HepG2 (cell line): ENCODE measurements around the gene MSMO1. TPM values are rescaled to one million over a fixed set of nuclear protein-coding genes. Genes with fewer than 3 reads are reported as not detected.

ENCODE experiments used
- ATF2 ChIP-seq: sonication (generic); formaldehyde crosslinking; IDR thresholded peaks from 2 replicates; pipeline ENCODE4 v1.4.0; 2020; ENCODE audit warnings: missing genetic modification reagents
- CEBPB ChIP-seq: IDR thresholded peaks from 2 replicates; pipeline ENCODE4 v1.6.1; 2011; ENCODE audit warnings: low read depth, low read length, improper control_type of control experiment, borderline replicate concordance
- CENPT ChIP-seq: sonication (generic); formaldehyde crosslinking; IDR thresholded peaks from 2 replicates; pipeline ENCODE4 v1.8.0; 2022; ENCODE audit warnings: low read depth, mild to moderate bottlenecking, moderate library complexity, missing genetic modification reagents
- DR1 ChIP-seq: sonication (generic); formaldehyde crosslinking; IDR thresholded peaks from 2 replicates; pipeline ENCODE4 v1.8.0; 2021; ENCODE audit warnings: mild to moderate bottlenecking, missing genetic modification reagents, inconsistent platforms
- MED13 ChIP-seq: sonication (generic); formaldehyde crosslinking; IDR thresholded peaks from 2 replicates; pipeline ENCODE4 v1.5.0; 2020; ENCODE audit warnings: missing genetic modification reagents
- MXD1 ChIP-seq: sonication (generic); formaldehyde crosslinking; IDR thresholded peaks from 2 replicates; pipeline ENCODE4 v1.4.0; 2020; ENCODE audit warnings: mild to moderate bottlenecking, missing genetic modification reagents
- RFXANK ChIP-seq: IDR thresholded peaks from 2 replicates; pipeline ENCODE4 v1.6.1; 2016
- SNAI1 ChIP-seq: sonication (generic); formaldehyde crosslinking; IDR thresholded peaks from 2 replicates; pipeline ENCODE4 v1.5.0; 2020; ENCODE audit warnings: mild to moderate bottlenecking, missing genetic modification reagents, borderline replicate concordance
- ZNF225 ChIP-seq: sonication (generic); formaldehyde crosslinking; IDR thresholded peaks from 2 replicates; pipeline ENCODE4 v1.4.0; 2020; ENCODE audit warnings: mild to moderate bottlenecking, missing genetic modification reagents
- ZNF577 ChIP-seq: sonication (generic); formaldehyde crosslinking; IDR thresholded peaks from 2 replicates; pipeline ENCODE4 v1.4.0; 2020; ENCODE audit warnings: mild to moderate bottlenecking, low read depth, missing genetic modification reagents, borderline replicate concordance
- ZNF616 ChIP-seq: sonication (generic); formaldehyde crosslinking; IDR thresholded peaks from 2 replicates; pipeline ENCODE4 v1.5.0; 2020; ENCODE audit warnings: low read depth, mild to moderate bottlenecking, missing genetic modification reagents
- ZNF713 ChIP-seq: sonication (generic); formaldehyde crosslinking; IDR thresholded peaks from 2 replicates; pipeline ENCODE4 v1.4.0; 2020; ENCODE audit warnings: mild to moderate bottlenecking, missing genetic modification reagents
- ZSCAN29 ChIP-seq: sonication (generic); formaldehyde crosslinking; conservative IDR thresholded peaks from 2 replicates; pipeline ENCODE4 v1.4.0; 2020; ENCODE audit warnings: mild to moderate bottlenecking, missing genetic modification reagents
- polyA plus RNA-seq, 8 experiments: library from polyadenylated mRNA; depleted of rRNA in 3 of 8; stranded (reverse) in 7 of 8; unstranded in 1 of 8; fragments of >200 nt; fragmentation: Illumina TruSeq in 4 of 8; extraction: Trizol in 4 of 8; gene quantifications; 2 replicates each; pipeline versions ENCODE4 v1.2.1 to v1.2.3, GENCODE V29; 2011 to 2016; ENCODE audit warnings: low read depth in 4 of 8, missing spikeins in 1 of 8, mixed read lengths in 1 of 8; ENCODE audit not compliant: insufficient read depth in 1 of 8
- total RNA-seq, 5 experiments: library from RNA; depleted of rRNA; stranded (reverse); fragments of >200 nt; fragmentation: Illumina TruSeq; extraction: Trizol; gene quantifications; 2 replicates each; pipeline ENCODE4 v1.2.3, GENCODE V29; 2016; ENCODE audit warnings: low read depth in 1 of 5
- TF ChIP-seq, protein P1 (sequence below): sonication (generic); formaldehyde crosslinking; IDR thresholded peaks from 2 replicates; pipeline ENCODE4 v1.9.0; 2021; ENCODE audit warnings: missing genetic modification reagents, mild to moderate bottlenecking, borderline replicate concordance
- TF ChIP-seq, protein P2 (sequence below): sonication (generic); formaldehyde crosslinking; IDR thresholded peaks from 2 replicates; pipeline ENCODE4; 2020; ENCODE audit warnings: missing genetic modification reagents, mild to moderate bottlenecking, borderline replicate concordance
- TF ChIP-seq, protein P3 (sequence below): sonication (generic); formaldehyde crosslinking; IDR thresholded peaks from 2 replicates; pipeline ENCODE4 v1.4.0; 2020; ENCODE audit warnings: mild to moderate bottlenecking, missing genetic modification reagents, borderline replicate concordance
- TF ChIP-seq, protein P4 (sequence below): sonication (generic); formaldehyde crosslinking; IDR thresholded peaks from 2 replicates; pipeline ENCODE4 v1.8.0; 2022; ENCODE audit warnings: mild to moderate bottlenecking, missing genetic modification reagents, moderate library complexity

The MSMO1 gene
- total and polyA plus RNA-seq, 2 of the 13 experiments (the other 11 are each of a cell fraction or from before 2014, with no cell fraction given), result 98.1 to 216 TPM

DNA sequence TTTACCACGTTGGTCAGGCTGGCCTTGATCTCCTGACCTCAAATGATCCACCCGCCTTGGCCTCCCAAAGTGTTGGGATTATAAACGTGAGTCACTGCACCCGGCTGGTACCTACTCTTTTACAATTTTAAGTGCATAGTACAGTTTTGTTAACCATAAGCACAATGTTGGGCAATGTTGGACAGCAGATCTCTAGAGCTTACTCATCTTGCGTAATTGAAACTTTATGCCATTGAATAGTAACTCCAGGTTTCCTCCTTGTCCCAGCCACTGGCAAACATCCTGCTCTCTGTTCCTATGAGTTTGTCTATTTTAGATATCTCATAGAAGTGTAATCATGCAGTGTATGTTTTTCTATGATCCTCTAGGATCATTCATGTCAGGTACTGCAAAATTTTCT lies 42.1 kb downstream of the MSMO1 start (continued):
- TF ChIP-seq SNAI1 (CRISPR knock-in tag) (peak; percentile 44; the same call in 1 of the 2 replicates), CENPT (CRISPR knock-in tag) (no peak), ATF2 (CRISPR knock-in tag) (peak; percentile 80), MXD1 (CRISPR knock-in tag) (no peak), RFXANK (CRISPR knock-in tag) (no peak), ZNF713 (CRISPR knock-in tag) (no peak), ZNF577 (CRISPR knock-in tag) (no peak), ZNF225 (CRISPR knock-in tag) (no peak), CEBPB (peak; percentile 100), MED13 (CRISPR knock-in tag) (no peak; the same call in 1 of the 2 replicates), ZNF616 (CRISPR knock-in tag) (no peak), DR1 (CRISPR knock-in tag) (no peak), ZSCAN29 (CRISPR knock-in tag) (no peak)
- TF ChIP-seq, protein P1, sequence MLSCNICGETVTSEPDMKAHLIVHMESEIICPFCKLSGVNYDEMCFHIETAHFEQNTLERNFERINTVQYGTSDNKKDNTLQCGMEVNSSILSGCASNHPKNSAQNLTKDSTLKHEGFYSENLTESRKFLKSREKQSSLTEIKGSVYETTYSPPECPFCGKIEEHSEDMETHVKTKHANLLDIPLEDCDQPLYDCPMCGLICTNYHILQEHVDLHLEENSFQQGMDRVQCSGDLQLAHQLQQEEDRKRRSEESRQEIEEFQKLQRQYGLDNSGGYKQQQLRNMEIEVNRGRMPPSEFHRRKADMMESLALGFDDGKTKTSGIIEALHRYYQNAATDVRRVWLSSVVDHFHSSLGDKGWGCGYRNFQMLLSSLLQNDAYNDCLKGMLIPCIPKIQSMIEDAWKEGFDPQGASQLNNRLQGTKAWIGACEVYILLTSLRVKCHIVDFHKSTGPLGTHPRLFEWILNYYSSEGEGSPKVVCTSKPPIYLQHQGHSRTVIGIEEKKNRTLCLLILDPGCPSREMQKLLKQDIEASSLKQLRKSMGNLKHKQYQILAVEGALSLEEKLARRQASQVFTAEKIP, result no peak
- TF ChIP-seq, protein P2, sequence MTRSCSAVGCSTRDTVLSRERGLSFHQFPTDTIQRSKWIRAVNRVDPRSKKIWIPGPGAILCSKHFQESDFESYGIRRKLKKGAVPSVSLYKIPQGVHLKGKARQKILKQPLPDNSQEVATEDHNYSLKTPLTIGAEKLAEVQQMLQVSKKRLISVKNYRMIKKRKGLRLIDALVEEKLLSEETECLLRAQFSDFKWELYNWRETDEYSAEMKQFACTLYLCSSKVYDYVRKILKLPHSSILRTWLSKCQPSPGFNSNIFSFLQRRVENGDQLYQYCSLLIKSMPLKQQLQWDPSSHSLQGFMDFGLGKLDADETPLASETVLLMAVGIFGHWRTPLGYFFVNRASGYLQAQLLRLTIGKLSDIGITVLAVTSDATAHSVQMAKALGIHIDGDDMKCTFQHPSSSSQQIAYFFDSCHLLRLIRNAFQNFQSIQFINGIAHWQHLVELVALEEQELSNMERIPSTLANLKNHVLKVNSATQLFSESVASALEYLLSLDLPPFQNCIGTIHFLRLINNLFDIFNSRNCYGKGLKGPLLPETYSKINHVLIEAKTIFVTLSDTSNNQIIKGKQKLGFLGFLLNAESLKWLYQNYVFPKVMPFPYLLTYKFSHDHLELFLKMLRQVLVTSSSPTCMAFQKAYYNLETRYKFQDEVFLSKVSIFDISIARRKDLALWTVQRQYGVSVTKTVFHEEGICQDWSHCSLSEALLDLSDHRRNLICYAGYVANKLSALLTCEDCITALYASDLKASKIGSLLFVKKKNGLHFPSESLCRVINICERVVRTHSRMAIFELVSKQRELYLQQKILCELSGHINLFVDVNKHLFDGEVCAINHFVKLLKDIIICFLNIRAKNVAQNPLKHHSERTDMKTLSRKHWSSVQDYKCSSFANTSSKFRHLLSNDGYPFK (CRISPR knock-in tag), result no peak
- TF ChIP-seq, protein P3, sequence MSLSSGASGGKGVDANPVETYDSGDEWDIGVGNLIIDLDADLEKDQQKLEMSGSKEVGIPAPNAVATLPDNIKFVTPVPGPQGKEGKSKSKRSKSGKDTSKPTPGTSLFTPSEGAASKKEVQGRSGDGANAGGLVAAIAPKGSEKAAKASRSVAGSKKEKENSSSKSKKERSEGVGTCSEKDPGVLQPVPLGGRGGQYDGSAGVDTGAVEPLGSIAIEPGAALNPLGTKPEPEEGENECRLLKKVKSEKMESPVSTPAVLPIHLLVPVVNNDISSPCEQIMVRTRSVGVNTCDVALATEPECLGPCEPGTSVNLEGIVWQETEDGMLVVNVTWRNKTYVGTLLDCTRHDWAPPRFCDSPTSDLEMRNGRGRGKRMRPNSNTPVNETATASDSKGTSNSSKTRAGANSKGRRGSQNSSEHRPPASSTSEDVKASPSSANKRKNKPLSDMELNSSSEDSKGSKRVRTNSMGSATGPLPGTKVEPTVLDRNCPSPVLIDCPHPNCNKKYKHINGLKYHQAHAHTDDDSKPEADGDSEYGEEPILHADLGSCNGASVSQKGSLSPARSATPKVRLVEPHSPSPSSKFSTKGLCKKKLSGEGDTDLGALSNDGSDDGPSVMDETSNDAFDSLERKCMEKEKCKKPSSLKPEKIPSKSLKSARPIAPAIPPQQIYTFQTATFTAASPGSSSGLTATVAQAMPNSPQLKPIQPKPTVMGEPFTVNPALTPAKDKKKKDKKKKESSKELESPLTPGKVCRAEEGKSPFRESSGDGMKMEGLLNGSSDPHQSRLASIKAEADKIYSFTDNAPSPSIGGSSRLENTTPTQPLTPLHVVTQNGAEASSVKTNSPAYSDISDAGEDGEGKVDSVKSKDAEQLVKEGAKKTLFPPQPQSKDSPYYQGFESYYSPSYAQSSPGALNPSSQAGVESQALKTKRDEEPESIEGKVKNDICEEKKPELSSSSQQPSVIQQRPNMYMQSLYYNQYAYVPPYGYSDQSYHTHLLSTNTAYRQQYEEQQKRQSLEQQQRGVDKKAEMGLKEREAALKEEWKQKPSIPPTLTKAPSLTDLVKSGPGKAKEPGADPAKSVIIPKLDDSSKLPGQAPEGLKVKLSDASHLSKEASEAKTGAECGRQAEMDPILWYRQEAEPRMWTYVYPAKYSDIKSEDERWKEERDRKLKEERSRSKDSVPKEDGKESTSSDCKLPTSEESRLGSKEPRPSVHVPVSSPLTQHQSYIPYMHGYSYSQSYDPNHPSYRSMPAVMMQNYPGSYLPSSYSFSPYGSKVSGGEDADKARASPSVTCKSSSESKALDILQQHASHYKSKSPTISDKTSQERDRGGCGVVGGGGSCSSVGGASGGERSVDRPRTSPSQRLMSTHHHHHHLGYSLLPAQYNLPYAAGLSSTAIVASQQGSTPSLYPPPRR (CRISPR knock-in tag), result peak; percentile 84
- TF ChIP-seq, protein P4, sequence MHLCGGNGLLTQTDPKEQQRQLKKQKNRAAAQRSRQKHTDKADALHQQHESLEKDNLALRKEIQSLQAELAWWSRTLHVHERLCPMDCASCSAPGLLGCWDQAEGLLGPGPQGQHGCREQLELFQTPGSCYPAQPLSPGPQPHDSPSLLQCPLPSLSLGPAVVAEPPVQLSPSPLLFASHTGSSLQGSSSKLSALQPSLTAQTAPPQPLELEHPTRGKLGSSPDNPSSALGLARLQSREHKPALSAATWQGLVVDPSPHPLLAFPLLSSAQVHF, result no peak
